ENCODE data around the gene SH2D3A. TPM values are rescaled to one million over a fixed set of nuclear protein-coding genes. Genes with fewer than 3 reads are reported as not detected.

Gene SH2D3A
- total RNA-seq = 26.6 and 27.6 TPM in 2 replicates

DNA sequence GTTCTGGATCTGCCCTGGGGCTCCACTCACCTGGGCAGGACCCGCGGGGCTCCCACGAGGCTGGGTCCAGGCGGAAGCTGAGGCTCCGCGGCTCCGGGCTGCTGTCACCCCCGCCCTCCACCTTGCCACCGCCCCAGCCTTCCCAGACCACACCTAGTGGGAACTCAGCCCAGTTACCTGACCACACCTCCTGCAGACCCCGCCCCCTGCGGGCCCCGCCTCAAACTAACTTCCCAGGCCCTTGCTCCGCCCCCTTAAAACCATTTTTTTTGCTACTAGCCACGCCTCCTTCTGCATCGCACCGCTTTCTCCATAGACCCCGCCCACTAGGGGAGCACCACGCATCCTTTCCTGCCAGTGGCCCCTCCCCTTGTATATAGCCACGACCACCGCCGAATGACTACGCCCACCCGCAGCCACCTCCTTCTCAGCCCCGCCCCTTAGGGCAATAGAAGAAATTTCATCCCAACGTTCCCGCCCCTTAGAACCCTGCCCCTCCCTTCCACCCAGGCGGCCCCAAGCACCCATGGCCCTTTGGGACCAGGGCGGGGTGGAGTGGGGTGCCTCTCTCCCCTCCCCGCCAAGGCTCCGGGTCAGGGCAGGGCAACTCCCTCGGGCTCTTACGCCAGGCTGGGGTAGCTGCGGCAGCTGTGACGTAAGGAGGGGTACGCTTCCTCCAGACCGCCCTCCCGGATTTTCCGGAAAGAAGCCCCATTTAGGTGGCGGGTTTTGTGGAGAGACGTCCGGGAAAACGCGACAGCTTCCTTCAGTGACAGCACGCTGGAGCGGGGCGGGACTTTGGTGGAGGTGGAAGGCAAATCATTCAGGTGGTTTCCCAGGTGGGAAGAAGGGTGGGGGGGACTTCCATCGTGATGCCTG is at the start of gene SH2D3A:
Gene SH2D3A, minus strand, starts transcription at position 79 of the 879 bp plus-strand sequence. CDS start 3,687 bp downstream, outside the sequence.
- H3K4me3 ChIP-seq (ENCODE audit: low read depth, low read length) = peak within 1 kb of the TSS; percentile 69
- no peak for DNase-seq (ENCODE audit: low read depth)
- TF ChIP-seq, protein P1, sequence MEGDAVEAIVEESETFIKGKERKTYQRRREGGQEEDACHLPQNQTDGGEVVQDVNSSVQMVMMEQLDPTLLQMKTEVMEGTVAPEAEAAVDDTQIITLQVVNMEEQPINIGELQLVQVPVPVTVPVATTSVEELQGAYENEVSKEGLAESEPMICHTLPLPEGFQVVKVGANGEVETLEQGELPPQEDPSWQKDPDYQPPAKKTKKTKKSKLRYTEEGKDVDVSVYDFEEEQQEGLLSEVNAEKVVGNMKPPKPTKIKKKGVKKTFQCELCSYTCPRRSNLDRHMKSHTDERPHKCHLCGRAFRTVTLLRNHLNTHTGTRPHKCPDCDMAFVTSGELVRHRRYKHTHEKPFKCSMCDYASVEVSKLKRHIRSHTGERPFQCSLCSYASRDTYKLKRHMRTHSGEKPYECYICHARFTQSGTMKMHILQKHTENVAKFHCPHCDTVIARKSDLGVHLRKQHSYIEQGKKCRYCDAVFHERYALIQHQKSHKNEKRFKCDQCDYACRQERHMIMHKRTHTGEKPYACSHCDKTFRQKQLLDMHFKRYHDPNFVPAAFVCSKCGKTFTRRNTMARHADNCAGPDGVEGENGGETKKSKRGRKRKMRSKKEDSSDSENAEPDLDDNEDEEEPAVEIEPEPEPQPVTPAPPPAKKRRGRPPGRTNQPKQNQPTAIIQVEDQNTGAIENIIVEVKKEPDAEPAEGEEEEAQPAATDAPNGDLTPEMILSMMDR (conservative IDR thresholded peaks at IDR 0.05; ENCODE audit: low read depth, low read length) = no peak

DNA sequence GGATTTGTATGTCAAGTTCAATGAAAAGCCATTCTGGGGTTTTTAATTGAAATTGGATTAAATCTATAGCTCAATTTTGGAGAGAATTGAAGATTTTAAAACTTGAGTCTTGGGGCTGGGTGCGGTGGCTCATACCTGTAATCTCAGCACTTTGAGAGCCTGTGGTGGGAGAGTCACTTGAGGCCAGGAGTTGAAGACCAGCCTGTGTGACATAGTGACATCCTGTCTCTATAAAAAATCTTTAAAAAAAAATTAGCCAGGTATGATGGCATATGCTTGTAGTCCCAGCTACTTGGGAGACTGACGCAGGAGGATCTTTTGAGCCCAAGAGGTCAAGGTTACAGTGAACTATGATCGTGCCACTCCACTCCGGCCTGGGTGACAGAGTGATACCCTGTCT is 46.4 kb upstream of the SH2D3A start:
- DNase-seq (ENCODE audit: low read depth) = no peak
- H3K4me3 ChIP-seq (ENCODE audit: low read depth, low read length) = no peak overlapping the region
- TF ChIP-seq, protein P1 (conservative IDR thresholded peaks at IDR 0.05; ENCODE audit: low read depth, low read length) = no peak

DNA sequence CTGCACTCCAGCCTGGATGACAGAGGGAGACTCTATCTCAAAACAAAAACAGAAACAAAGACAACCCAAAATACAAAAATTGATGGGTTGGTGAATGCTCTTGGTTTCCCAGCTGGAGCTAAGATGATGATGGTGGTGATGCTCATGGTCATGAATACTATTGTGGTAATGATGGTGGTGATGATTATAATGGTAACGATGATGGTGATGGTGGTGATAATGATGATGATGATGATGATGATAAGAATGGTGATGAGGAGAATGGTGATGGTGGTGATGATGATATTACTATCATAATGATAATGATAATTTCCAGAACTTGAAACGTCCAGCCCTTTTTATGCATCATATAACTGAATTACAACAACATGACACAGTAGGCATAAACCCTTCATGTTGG is 45.4 kb upstream of the SH2D3A start:
- TF ChIP-seq, protein P1 (conservative IDR thresholded peaks at IDR 0.05; ENCODE audit: low read depth, low read length) = no peak
- DNase-seq (ENCODE audit: low read depth) = no peak

DNA sequence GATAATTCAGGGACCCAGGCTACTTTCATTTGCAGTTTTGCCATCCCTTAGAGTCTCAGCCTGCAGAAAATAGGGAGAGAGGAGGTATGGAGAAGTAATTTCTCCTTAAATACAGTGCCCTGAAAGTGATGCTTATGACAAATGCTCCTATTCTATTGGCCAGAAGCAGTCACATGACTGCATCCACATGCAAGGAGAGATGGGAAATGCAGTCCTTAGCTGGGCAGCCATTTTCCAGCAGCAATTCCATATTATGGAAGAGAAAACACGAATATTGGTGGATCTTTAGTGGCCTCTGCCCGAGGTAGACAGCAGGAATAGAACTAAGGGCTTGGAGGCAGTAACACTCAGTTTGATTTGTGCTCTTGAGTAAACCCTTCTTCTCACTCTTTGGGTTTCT is 44.7 kb upstream of the SH2D3A start:
- TF ChIP-seq, protein P1 (conservative IDR thresholded peaks at IDR 0.05; ENCODE audit: low read depth, low read length) = no peak
- no peak overlapping the region for H3K4me3 ChIP-seq (ENCODE audit: low read depth, low read length)
- no peak for DNase-seq (ENCODE audit: low read depth)

More for the DNA sequence above, 45.4 kb upstream of the SH2D3A start:
- no peak overlapping the region for H3K4me3 ChIP-seq (ENCODE audit: low read depth, low read length)

DNA sequence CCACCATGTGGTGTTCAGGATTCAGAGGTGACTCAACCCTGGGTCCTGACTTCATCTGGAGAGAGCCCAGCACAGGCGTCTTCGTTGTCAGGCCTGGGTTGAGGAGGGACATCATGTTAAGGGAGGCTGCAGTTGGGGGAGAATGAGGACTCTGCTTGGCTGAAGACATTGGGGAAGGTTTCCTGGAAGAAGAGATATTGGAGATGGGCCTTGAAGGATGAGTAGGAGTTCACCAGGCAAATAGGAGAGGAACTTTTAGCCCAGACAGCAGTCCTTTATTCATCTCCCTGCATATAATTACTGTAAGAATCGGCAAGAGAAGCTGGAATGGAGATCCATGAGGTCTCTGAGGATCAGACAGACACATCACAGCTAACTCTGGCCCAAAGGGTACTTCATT is 44.1 kb upstream of the SH2D3A start:
- no peak overlapping the region for H3K4me3 ChIP-seq (ENCODE audit: low read depth, low read length)
- no peak for DNase-seq (ENCODE audit: low read depth)
- TF ChIP-seq, protein P1 (conservative IDR thresholded peaks at IDR 0.05; ENCODE audit: low read depth, low read length) = no peak

DNA sequence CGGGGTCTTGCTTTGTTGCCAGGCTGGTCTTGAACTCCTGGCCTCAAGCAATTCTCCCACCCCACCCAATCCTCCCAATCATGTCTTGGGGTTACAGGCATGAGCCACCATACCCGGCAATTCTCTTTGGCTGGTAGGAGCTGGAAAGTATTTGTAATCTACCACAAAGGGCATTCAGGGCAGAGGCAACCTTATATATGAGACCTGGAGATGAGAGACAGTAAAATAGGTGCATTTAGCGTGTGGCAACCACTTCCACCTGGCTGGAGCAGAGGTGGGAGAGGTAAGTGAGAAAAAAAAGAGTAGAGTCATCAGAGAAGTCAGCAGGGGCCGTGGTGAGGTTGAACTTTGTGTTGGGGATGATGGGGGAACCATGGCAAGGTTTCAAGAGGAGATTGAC is 42.0 kb upstream of the SH2D3A start:
- no peak for DNase-seq (ENCODE audit: low read depth)
- TF ChIP-seq, protein P1 (conservative IDR thresholded peaks at IDR 0.05; ENCODE audit: low read depth, low read length) = no peak
- H3K4me3 ChIP-seq (ENCODE audit: low read depth, low read length) = no peak overlapping the region

DNA sequence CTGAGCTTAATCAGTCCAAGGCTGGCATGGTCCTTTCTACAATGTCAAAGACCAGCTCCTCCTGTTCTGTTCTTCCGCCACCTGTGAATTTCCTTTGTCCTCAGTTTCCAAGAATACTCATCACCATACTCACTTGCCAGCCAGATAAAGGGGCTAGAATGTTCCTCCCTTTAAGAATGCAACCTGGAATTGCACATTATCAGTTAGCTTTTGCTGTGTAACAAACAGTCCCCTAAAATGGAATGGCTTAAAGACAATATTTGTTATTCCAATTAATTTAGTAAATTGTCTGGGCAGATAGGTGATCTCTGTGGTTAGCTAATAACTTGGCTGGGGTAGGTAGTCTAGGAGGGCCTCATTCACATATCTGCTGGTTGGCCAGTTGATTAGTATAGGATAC is 41.3 kb upstream of the SH2D3A start:
- no peak for DNase-seq (ENCODE audit: low read depth)
- TF ChIP-seq, protein P1 (conservative IDR thresholded peaks at IDR 0.05; ENCODE audit: low read depth, low read length) = no peak

More for the DNA sequence above, 41.3 kb upstream of the SH2D3A start:
- no peak overlapping the region for H3K4me3 ChIP-seq (ENCODE audit: low read depth, low read length)
